Dedifferentiated amniotic fluid mesenchymal stem cell (primary cell): Measurements from ENCODE around the gene SYT1.
"Not testable (repeated sequence)": the region's sequence is repeated elsewhere in the genome, so short reads cannot be mapped to it uniquely, and the experiment has no call there.

Experiments used
- DNase-seq: peaks from one replicate; pipeline ENCODE4 v3.0.0-alpha.2; 2016; ENCODE audit errors: extremely low spot score

The SYT1 gene

GRCh38 chr12:78864403-78864869 lies at the start of gene SYT1:
Gene SYT1, plus strand, starts transcription at chr12:78864774.
- peak; percentile 46 for DNase-seq

- DNase-seq = no peak
These were observed 46.1 kb upstream of the SYT1 start for GRCh38 chr12:78818487-78818886.

GRCh38 chr12:78820946-78821345 lies 43.6 kb upstream of the SYT1 start:
- no peak for DNase-seq

GRCh38 chr12:78824918-78825317 lies 39.7 kb upstream of the SYT1 start:
- DNase-seq = no peak

GRCh38 chr12:78829690-78830089 lies 34.9 kb upstream of the SYT1 start:
- no peak for DNase-seq

DNA sequence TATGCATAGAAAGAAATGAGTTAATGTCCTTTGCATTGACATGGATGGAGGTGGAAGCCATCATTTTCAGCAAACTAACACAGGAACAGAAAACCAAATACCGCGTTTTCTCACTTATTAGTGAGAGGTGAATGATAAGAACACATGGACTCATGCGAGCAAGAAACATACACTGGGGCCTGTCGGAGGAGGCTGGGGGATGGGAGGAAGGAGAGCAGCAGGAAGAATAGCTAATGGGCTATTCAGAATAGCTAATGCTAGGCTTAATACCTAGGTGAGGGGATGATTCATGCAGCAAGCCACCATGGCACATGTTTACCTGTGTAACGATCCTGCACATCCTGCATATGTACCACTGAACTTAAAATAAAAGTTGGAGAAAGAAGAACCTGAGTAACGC lies 29.1 kb upstream of the SYT1 start:
- no peak for DNase-seq

- DNase-seq = not testable (repeated sequence)
These were observed 24.0 kb upstream of the SYT1 start for GRCh38 chr12:78840518-78841019.

GRCh38 chr12:78853231-78853630 lies 11.3 kb upstream of the SYT1 start:
- no peak for DNase-seq

DNA sequence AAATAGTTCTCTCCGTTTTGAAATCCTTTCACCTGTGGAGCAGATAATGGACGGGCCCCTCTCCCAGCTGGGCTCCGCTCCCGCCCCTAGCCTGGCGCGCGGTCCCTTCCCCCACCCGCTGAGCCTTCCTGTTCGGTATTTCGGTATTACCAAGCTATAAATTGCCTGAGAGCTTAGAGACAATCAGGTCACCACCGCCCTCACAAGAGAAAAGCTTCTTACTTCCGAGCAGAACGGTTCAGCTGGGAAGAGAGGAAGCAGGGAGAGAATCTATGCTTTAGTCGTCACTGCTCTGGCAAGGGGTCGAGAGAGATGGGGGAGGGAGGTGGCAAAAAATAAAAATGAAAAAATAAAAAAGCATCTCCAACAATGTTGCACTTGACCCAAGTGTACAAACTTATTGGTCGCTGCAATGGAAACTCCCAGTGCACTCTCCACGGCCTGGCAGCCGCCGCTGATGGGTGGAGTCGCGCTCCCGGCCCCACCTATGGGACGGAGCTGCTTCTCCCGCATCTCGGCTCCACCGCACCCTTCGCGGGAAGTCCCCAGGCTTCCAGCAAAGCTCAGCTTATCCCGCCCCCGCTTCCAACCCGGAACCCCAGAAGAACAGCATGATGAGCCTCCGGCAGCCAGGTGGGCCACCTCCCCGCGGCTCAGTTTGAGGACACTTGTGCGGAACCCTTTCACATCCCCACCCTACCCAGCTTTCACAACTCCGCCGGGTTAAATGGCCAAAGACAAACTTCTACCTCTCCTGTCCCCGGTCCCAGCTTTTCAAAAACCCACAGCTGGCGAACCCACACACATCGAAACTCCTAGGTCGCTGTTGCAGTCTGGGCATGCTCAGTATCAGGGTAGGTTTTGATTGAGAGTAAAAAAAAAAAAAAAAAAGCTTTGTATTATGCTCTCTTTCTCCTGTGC lies 832 bp upstream of the SYT1 start:
- DNase-seq = no peak

DNA sequence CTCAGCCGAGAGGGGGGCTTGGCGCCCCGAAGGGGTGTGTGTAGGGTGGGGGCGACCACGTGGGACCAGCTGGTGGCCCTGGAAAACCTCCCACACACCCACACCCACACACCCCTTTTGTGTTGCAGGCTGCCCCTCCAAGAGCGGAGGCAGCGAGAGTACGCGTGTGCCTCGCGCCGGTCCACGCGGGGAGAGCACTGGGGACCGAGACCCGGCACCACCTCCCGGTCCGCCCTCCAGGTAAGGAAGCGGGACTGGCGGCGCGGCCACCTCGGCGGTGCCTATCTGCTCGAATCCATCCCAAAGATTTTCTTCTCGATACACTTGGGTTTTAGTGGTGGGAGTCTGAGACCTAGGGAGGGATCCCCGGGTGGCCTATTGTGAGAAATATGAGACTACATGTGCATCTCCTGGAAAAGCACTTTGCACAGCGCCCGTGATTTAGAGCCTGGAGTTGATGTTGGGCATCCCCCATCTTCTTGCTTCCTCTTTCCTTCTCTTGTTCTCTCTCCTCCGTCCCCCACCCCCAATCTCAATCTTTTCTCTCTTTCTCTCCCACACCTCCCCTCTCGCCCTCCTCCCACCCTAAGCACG lies 393 bp downstream of the SYT1 start:
- DNase-seq = no peak

DNA sequence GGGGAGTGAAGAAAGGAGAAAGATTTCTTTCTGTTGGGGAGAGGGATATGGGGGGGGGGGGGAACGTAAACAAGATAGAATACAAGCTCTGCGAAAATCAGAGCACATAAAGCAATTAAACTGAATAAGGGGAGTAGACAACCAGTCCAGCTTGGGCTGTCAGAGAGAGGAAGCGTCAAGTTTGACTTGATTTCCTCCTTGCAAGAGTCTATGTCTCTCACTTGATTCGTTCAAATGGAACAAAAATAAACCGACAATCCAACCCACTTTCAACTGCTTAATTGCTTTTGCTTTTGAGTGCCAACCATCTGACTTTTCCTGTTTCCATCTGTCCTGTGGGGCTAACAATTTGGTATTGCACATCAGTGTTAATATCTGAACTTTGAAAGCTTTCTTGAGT lies 942 bp downstream of the SYT1 start:
- no peak for DNase-seq

DNA sequence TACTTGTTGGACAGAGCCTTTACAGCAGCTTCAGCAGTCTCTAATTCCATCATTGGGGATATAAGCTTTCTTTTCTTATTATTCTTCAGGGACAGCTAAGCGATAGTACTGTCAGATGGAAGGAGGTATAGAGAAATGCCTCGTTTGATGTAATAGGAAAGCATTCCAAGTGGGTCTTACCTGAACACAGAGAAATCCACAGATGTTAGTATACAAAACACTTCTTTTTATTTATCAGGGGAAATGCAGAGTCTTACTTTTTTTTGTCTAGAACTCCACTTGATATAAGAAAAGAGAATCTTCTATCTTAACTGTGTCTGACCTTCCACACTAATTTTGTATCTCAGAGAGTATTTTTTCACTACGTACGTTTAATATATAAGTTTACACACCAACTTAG lies 1.9 kb downstream of the SYT1 start:
- DNase-seq = no peak

- DNase-seq = no peak
These were observed 6.0 kb downstream of the SYT1 start for GRCh38 chr12:78870539-78870938.

DNA sequence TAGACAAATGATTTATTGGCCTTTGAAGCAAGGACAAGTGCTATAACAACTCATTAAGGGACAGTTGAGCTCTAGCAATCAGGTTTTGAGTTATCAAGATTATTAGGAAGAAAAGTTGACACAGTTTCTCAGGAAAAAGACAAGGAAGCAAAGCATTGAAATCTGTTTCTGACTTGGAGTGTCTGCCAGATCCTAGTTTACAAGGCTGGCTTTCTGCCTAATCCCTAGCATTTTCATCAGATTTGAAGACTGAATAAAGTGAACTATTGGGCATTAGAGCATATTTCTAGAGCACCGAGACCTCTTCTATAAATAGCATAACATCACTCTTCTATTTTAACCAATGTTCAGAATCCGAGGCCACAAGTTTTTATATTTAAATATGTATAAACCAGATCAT lies 7.0 kb downstream of the SYT1 start:
- DNase-seq = no peak

- no peak for DNase-seq
These were observed 13.9 kb downstream of the SYT1 start for GRCh38 chr12:78878459-78878858.

DNA sequence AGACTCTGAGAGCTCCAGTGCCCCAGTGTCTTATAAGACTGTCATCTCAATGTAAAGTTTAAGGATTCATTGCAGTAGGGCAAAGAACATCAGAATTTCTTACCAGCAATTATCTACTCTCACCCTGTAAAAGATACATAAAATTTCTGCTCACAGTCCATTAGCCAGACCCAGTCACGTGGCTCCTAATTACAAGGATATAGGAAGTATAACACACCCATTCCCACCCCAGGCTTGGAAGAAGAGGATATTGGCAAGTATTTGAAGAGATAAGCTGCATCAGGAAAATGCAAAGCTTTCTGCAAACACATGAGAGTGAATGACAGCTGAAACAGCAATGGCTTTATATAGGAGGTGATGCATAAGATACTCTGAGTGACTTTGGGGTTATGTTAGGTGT lies 14.3 kb downstream of the SYT1 start:
- no peak for DNase-seq

DNA sequence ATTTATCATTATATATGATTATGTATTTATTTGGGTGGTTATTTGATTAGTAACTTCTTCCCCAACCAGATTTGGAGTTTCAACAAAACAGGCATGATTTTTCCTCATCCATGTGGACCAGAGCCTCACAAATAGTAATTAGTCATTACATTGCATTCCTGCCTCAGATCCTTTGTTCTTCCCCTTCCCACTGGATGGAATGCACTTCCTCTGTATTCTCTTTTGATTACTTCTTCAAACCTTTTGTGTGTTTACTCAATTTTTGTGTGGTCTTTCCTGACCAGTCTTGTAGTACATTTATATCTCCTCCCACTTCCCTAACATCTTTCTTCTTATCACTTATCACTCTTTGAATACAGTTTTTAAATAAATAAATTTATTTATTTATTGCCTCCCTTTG lies 15.5 kb downstream of the SYT1 start:
- DNase-seq = no peak

GRCh38 chr12:78881685-78882084 lies 17.1 kb downstream of the SYT1 start:
- no peak for DNase-seq

GRCh38 chr12:78885466-78885865 lies 20.9 kb downstream of the SYT1 start:
- no peak for DNase-seq

GRCh38 chr12:78886719-78887407 lies 22.3 kb downstream of the SYT1 start:
- DNase-seq = peak; percentile 66

DNA sequence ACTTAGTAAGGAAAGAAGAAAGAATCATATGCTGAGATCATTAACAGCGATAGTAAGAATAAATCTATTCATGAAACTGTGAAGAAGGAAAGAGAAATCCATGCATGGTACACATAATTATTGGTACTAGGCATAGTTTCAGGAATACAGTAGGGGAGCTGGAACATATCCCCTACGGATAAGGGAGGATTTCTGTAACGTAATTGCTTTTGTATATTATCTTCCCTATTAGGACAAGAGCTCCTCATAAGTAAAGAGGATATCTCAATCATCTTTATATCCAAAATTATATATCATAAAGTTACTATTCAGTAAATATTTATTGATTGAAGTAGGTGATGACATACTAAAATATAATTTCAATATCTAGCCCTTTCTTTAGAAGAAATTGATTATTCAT lies 22.9 kb downstream of the SYT1 start:
- no peak for DNase-seq

DNA sequence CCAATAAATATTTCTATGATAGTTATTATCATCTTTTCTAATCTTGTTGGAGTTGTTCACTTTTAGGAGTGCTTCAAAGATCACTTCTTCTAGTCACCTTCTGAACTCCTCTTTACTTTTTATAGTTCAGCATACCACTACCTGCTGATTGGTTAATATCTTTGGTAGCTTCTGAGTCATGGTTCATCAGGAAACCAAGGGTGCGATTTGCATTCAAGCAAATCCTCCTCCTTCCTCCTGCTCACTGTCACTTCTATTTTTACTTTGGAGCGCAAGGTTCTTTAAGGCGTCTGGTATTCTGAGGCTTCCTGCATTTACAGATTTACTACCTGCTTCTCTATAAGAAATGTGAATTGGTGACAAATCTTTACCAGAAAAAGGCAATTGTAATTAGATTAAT lies 24.0 kb downstream of the SYT1 start:
- DNase-seq = no peak
